ENCODE measurements around the gene STXBP4. TPM values are rescaled to one million over a fixed set of nuclear protein-coding genes. Genes with fewer than 3 reads are reported as not detected.

STXBP4 gene
- total RNA-seq, 4 donors from 2014 or later: 7.3 to 35.0 (median 18.0) TPM

DNA sequence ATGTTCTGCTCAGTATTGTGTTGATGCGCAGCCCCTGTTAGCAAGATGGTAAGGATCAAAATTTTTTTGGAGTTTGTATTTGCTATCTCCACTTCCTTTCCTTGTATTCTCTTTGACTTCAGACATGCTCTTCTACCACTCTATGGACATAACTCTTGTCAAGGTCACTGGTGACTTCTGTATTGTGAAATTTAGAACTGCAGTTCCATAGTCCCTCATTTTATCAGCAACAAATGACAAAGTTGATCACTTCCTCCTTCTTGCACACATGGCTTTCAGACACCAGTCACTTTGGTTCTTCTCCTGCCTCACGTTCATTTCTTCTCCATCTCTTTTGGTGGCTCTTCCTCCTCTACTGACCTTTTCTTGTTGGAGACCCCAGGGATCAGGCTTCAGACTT is 21.2 kb upstream of the STXBP4 start:
- TF ChIP-seq, protein P1, sequence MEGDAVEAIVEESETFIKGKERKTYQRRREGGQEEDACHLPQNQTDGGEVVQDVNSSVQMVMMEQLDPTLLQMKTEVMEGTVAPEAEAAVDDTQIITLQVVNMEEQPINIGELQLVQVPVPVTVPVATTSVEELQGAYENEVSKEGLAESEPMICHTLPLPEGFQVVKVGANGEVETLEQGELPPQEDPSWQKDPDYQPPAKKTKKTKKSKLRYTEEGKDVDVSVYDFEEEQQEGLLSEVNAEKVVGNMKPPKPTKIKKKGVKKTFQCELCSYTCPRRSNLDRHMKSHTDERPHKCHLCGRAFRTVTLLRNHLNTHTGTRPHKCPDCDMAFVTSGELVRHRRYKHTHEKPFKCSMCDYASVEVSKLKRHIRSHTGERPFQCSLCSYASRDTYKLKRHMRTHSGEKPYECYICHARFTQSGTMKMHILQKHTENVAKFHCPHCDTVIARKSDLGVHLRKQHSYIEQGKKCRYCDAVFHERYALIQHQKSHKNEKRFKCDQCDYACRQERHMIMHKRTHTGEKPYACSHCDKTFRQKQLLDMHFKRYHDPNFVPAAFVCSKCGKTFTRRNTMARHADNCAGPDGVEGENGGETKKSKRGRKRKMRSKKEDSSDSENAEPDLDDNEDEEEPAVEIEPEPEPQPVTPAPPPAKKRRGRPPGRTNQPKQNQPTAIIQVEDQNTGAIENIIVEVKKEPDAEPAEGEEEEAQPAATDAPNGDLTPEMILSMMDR (IDR thresholded peaks at IDR 0.05; ENCODE audit: low read depth): no peak

DNA sequence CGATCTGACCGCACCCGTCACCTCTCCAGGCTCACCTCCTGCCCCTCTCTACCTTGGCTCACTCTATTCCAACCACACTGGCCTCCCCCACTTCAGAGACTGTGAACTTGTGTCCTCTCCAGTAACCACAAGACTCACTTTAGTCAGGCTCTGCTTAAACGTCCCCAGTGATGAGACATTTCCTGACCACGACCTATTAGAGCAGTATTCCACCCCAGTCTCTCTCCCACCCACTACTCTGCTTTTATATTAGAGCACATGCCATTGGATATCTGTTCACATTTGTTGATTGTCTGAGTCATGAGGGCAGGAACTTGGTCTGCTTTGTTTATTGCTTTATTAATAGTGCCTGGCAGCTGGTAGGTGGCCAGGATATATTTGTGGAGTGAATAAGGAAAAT is 20.2 kb upstream of the STXBP4 start:
- TF ChIP-seq, protein P1 (IDR thresholded peaks at IDR 0.05; ENCODE audit: low read depth): no peak

DNA sequence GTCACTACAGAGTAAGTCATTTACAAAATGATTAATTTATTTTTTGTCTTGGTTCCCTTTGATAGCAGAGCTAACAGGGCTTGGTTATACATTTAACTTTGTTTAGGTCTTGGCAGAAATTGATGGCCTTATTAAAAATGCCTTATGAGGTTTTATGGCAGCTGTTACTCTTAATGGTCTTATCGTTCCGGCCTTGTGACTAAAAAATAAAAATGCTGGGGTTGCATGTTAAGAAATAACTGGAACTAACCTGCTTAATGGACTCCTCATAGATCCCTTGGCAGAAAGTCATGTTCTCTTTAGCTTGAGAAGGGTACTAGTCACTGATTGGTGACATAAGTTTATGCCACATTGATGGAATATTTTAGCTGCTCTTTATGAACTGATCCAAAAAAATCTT is 18.4 kb upstream of the STXBP4 start:
- TF ChIP-seq, protein P1 (IDR thresholded peaks at IDR 0.05; ENCODE audit: low read depth): no peak

DNA sequence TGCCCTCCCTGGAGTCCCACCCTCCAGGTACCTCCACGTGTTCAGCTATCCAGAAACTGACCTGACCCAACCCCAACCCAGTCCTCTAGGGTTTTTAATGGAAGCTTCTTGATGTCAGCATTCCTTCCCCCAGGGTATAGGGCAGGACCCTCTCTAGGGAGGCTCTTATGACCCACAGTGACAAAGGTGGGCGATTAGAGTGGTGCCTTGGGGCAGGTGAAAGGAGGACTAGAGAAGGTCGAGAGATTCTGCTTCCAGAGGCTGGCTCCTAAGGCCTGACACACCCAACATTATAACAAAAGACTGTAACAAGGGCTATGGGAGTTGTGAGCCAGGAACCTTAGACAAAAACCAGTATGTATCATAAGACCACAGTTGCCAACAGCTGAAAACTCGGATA is 17.3 kb upstream of the STXBP4 start:
- TF ChIP-seq, protein P1 (IDR thresholded peaks at IDR 0.05; ENCODE audit: low read depth): no peak

DNA sequence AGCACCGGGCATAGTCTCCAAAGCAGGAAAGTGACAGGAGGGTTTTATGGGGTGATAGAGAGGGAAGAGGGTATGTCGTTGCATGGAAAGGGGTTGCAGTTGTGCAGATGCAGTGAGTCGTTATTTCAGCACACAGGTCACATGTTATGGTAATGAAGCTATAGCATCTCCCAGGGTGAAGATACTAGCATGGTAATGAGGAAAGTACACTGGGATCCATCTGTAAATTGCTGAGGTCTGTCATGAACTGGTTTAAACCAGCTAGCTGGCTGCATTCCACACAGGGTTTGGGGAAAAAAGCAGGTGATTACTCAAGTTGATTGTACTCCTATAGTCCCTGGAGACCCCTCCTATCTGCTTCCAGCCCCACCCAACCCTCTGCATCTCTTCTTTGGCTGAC is 11.8 kb upstream of the STXBP4 start:
- TF ChIP-seq, protein P1 (IDR thresholded peaks at IDR 0.05; ENCODE audit: low read depth): no peak

DNA sequence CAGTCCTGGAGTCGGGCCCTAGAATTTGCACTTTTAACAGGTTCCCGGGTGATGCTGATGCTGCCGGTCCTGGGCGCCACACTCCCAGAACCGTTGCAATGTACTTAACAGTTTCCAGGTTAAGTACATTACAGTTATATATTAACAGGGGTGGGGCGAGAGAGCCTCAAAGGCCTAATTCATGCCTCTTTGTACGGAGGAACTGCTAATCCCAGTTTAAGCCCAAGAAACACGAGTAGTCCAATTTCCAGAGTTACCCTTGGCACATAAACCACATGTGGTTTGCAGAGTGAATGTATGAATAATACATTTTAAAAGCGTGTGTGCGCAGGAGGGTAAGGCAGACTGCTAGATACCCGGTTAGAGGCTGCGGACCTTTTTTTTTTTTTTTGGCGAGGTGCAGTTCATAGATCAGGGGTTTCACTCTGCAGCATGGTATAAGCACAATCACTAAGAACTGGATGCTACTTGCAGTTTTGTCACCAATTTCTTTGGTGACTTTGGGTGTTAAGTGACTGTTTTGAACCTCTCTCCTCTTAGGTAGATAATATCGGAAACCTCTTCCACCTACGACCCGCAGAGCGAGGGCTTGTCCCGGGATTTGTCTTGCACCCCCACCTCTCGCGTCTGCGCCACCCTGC is 824 bp upstream of the STXBP4 start:
- TF ChIP-seq, protein P1 (IDR thresholded peaks at IDR 0.05; ENCODE audit: low read depth): no peak

DNA sequence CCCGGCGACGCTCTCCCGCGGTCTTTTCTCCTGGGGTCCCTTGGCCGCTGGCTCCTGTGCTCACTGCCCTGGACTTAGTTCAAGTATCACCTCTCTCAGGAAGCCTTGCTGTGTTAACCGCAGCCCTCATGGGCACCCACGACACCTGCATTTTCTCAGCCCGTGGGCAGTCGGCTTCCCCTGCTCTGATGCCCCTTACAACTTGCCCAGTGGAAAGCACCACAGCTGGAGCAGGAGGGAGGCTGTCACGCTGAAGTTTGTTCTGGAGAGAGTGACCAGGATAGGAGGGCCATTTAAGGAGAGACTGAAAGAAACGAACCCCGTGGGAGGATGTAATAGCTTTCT is 395 bp downstream of the STXBP4 start:
- TF ChIP-seq, protein P1 (IDR thresholded peaks at IDR 0.05; ENCODE audit: low read depth): no peak

Measured in subcutaneous adipose tissue (tissue), 4 donors.